Measurements from ENCODE around the gene GSTA5. TPM values are rescaled to one million over a fixed set of nuclear protein-coding genes. Genes with fewer than 3 reads are reported as not detected.

GSTA5 gene
- total and polyA plus RNA-seq, 10 of the 15 experiments (the other 5 are each of a cell fraction or from before 2014, with no cell fraction given) = not detected

DNA sequence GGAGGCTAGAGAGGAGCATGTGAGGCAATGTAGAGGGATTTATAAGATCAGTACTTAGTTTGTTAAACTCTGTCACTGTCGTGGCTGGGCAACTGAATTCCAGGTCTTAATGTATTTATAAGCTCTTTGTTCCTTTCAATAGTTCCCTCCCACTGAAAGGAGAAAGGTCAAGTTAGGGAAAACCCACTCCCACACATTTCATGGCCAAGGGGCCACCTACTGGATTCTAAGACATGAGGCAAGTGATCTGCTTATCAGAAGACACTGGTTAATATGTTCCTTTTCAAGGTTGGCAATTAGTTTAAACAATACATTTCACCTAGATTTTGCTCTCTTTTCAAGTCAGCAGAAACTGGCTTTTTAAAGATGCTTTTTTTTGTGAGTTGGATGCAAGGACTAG lies 5.4 kb upstream of the GSTA5 start:
- TF ChIP-seq EGR1 (IDR thresholded peaks at IDR 0.05; ENCODE audit: borderline replicate concordance in 1 of 2, low read depth in 2 of 2, low read length in 2 of 2) = no peak
- TF ChIP-seq, protein P1, sequence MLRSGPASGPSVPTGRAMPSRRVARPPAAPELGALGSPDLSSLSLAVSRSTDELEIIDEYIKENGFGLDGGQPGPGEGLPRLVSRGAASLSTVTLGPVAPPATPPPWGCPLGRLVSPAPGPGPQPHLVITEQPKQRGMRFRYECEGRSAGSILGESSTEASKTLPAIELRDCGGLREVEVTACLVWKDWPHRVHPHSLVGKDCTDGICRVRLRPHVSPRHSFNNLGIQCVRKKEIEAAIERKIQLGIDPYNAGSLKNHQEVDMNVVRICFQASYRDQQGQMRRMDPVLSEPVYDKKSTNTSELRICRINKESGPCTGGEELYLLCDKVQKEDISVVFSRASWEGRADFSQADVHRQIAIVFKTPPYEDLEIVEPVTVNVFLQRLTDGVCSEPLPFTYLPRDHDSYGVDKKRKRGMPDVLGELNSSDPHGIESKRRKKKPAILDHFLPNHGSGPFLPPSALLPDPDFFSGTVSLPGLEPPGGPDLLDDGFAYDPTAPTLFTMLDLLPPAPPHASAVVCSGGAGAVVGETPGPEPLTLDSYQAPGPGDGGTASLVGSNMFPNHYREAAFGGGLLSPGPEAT (IDR thresholded peaks at IDR 0.05; ENCODE audit: low read depth) = no peak
- ChIA-PET SMC1A (ENCODE audit: uncharacterized antibody, unreplicated experiment) (no interaction called here), RAD21 (ENCODE audit: unreplicated experiment) (no interaction called here), POLR2A (no interaction called here), CTCF (no interaction called here)
- Histone ChIP-seq H3K27me3 (replicated peaks in 1 of 2; ENCODE audit: control insufficient read depth in 2 of 2, insufficient read depth in 2 of 2, low read length in 1 of 2) (no peaks in the 10 kb centered on the region; a peak in 1 of 4 replicates), H3K79me2 (ENCODE audit: control insufficient read depth, insufficient read depth, low read length) (no peaks in the 10 kb centered on the region), H3K4me2 (ENCODE audit: control insufficient read depth, insufficient read depth) (no peak overlapping the region), H3K27ac (ENCODE audit: control insufficient read depth, insufficient read depth) (no peak overlapping the region), H3K4me1 (ENCODE audit: control insufficient read depth, insufficient read depth, low read length) (no peaks in the 10 kb centered on the region), H2AFZ (ENCODE audit: control insufficient read depth, low read depth, low read length) (no peak overlapping the region), H3K9ac (ENCODE audit: control insufficient read depth, insufficient read depth, low read length) (no peak overlapping the region), H4K20me1 (ENCODE audit: control insufficient read depth, insufficient read depth) (no peaks in the 10 kb centered on the region), H3K9me3 (replicated peaks; ENCODE audit: control insufficient read depth, insufficient read depth, low read length) (no peaks in the 10 kb centered on the region), H3K36me3 (ENCODE audit: control insufficient read depth in 2 of 2, insufficient read depth in 2 of 2, low read length in 1 of 2) (no peaks in the 10 kb centered on the region), H3K4me3 (no peak overlapping the region)
- intact Hi-C loops (cut with micrococcal nuclease; ENCODE audit: unreplicated experiment) (no loop called here), in situ Hi-C loops (cut with MboI) (no loop called here)
- BruUV-seq (replicated peaks) = no TSS peak
- ATAC-seq (no peak), FAIRE-seq (no peak), DNase-seq (ENCODE audit: low read depth, low spot score) (no peak)
- WGBS (ENCODE audit: insufficient coverage, insufficient replicate concordance, low lambda C conversion rate, missing lambda C conversion rate) = 5% methylated on average over 1 of the region's 1 CpG

DNA sequence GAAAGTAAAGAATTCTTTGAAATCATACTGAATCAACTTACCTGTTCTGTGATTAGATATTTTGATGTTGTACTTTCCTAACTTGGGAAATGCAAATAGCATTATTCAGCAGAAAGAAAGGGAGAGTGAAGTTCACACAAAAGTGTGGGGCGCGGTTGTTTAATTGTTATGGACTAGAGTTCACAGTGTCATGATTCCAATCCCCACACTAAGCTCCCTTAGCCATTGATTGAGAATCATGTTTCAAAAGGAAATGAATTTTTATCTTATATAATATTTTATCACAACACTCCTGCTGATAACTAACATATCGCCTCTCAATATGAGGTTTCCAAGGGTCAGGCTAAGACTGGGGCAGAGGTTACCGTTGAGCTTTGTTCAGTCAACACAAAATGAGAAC lies 3.0 kb upstream of the GSTA5 start:
- BruUV-seq (replicated peaks) = no TSS peak
- no peak for DNase-seq (ENCODE audit: low read depth, low spot score)
- H3K27me3 ChIP-seq (replicated peaks in 1 of 2; ENCODE audit: control insufficient read depth in 2 of 2, insufficient read depth in 2 of 2, low read length in 1 of 2) = no peaks in the 10 kb centered on the region
- RAD21 ChIA-PET (ENCODE audit: unreplicated experiment) = no interaction called here
- H4K20me1 ChIP-seq (ENCODE audit: control insufficient read depth, insufficient read depth) = no peaks in the 10 kb centered on the region
- CTCF ChIA-PET = no interaction called here
- POLR2A ChIA-PET = no interaction called here
- no peaks in the 10 kb centered on the region for H3K4me1 ChIP-seq (ENCODE audit: control insufficient read depth, insufficient read depth, low read length)
- H3K36me3 ChIP-seq (ENCODE audit: control insufficient read depth in 2 of 2, insufficient read depth in 2 of 2, low read length in 1 of 2) = no peaks in the 10 kb centered on the region
- H3K79me2 ChIP-seq (ENCODE audit: control insufficient read depth, insufficient read depth, low read length) = no peaks in the 10 kb centered on the region
- no peak overlapping the region for H3K4me2 ChIP-seq (ENCODE audit: control insufficient read depth, insufficient read depth)
- H3K4me3 ChIP-seq = no peak overlapping the region
- FAIRE-seq = no peak
- no peak overlapping the region for H3K9ac ChIP-seq (ENCODE audit: control insufficient read depth, insufficient read depth, low read length)
- H2AFZ ChIP-seq (ENCODE audit: control insufficient read depth, low read depth, low read length) = no peak overlapping the region
- intact Hi-C loops (cut with micrococcal nuclease; ENCODE audit: unreplicated experiment) = no loop called here
- SMC1A ChIA-PET (ENCODE audit: uncharacterized antibody, unreplicated experiment) = no interaction called here
- H3K9me3 ChIP-seq (replicated peaks; ENCODE audit: control insufficient read depth, insufficient read depth, low read length) = no peaks in the 10 kb centered on the region
- ATAC-seq = no peak
- H3K27ac ChIP-seq (ENCODE audit: control insufficient read depth, insufficient read depth) = no peak overlapping the region
- WGBS (ENCODE audit: insufficient coverage, insufficient replicate concordance, low lambda C conversion rate, missing lambda C conversion rate) = 70% methylated on average over 4 of the region's 4 CpGs
- in situ Hi-C loops (cut with MboI) = no loop called here
- TF ChIP-seq IKZF2 (IDR thresholded peaks at IDR 0.05) = no peak
- no peak for TF ChIP-seq SUPT20H (IDR thresholded peaks at IDR 0.05; ENCODE audit: borderline replicate concordance, control insufficient read depth, low read depth, low read length)
- TF ChIP-seq KDM1A (IDR thresholded peaks at IDR 0.05; ENCODE audit: borderline replicate concordance) = no peak
- no peak for TF ChIP-seq HDGF (IDR thresholded peaks at IDR 0.05)
- no peak for TF ChIP-seq SUZ12 (IDR thresholded peaks at IDR 0.05; ENCODE audit: unreplicated experiment)
- TF ChIP-seq NFXL1 (IDR thresholded peaks at IDR 0.05; ENCODE audit: borderline replicate concordance) = no peak
- TF ChIP-seq ATF7 (IDR thresholded peaks at IDR 0.05; ENCODE audit: low read depth) = no peak
- TF ChIP-seq YBX1 (IDR thresholded peaks at IDR 0.05) = no peak
- TF ChIP-seq POLR2A (IDR thresholded peaks at IDR 0.05; ENCODE audit: low read depth, low read length) = no peak
- no peak for TF ChIP-seq CHD2 (IDR thresholded peaks at IDR 0.05; ENCODE audit: borderline replicate concordance, low read depth, low read length)
- TF ChIP-seq MTA2 (IDR thresholded peaks at IDR 0.05; ENCODE audit: low read depth) = no peak
- TF ChIP-seq, protein P2, sequence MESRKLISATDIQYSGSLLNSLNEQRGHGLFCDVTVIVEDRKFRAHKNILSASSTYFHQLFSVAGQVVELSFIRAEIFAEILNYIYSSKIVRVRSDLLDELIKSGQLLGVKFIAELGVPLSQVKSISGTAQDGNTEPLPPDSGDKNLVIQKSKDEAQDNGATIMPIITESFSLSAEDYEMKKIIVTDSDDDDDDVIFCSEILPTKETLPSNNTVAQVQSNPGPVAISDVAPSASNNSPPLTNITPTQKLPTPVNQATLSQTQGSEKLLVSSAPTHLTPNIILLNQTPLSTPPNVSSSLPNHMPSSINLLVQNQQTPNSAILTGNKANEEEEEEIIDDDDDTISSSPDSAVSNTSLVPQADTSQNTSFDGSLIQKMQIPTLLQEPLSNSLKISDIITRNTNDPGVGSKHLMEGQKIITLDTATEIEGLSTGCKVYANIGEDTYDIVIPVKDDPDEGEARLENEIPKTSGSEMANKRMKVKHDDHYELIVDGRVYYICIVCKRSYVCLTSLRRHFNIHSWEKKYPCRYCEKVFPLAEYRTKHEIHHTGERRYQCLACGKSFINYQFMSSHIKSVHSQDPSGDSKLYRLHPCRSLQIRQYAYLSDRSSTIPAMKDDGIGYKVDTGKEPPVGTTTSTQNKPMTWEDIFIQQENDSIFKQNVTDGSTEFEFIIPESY (IDR thresholded peaks at IDR 0.05) = no peak
- TF ChIP-seq RFX5 (IDR thresholded peaks at IDR 0.05; ENCODE audit: low read depth, low read length) = no peak
